Endothelial cell (in vitro differentiated cells): ENCODE measurements around the gene CHD1L. TPM values are rescaled to one million over a fixed set of nuclear protein-coding genes. Genes with fewer than 3 reads are reported as not detected.
A peak's percentile ranks its signal among the peaks of the same experiment; 100 is the strongest.
"Not testable (repeated sequence)": the region's sequence is repeated elsewhere in the genome, so short reads cannot be mapped to it uniquely, and the experiment has no call there.

Experiments used
- DNase-seq: peaks from one replicate; pipeline ENCODE4 v3.0.0; 2021; ENCODE audit warnings: low spot score
- H3K27ac Mint-ChIP-seq: one replicate; pipeline ENCODE4 v1.8.0; 2021; ENCODE audit warnings: mixed read lengths, inconsistent platforms; ENCODE audit not compliant: unreplicated experiment
- H3K27me3 Mint-ChIP-seq: one replicate; pipeline ENCODE4 v1.8.0; 2021; ENCODE audit warnings: mild to moderate bottlenecking, moderate library complexity, mixed read lengths, inconsistent platforms; ENCODE audit not compliant: unreplicated experiment
- H3K36me3 Mint-ChIP-seq: one replicate; pipeline ENCODE4 v1.8.0; 2021; ENCODE audit warnings: mild to moderate bottlenecking, low read depth, mixed read lengths, inconsistent platforms; ENCODE audit not compliant: unreplicated experiment
- H3K4me1 Mint-ChIP-seq: one replicate; pipeline ENCODE4 v1.8.0; 2021; ENCODE audit warnings: mild to moderate bottlenecking, mixed read lengths, inconsistent platforms; ENCODE audit not compliant: unreplicated experiment
- H3K4me3 Mint-ChIP-seq: one replicate; pipeline ENCODE4 v1.8.0; 2021; ENCODE audit warnings: mild to moderate bottlenecking, mixed read lengths, inconsistent platforms; ENCODE audit not compliant: unreplicated experiment
- H3K9me3 Mint-ChIP-seq: one replicate; pipeline ENCODE4 v1.8.0; 2021; ENCODE audit warnings: mixed read lengths, inconsistent platforms; ENCODE audit not compliant: unreplicated experiment
- total RNA-seq: library from RNA; stranded (reverse); fragmentation: NEBNext Ultra II Directional; extraction: Animal tissue kit (Norgen Biotek cat#: 25700); gene quantifications from one replicate; pipeline ENCODE4 v1.2.1, GENCODE V29; 2021; ENCODE audit not compliant: unreplicated experiment
- TF ChIP-seq, protein P1 (sequence below): fragments of 200-600 bp; sonication (generic); IDR thresholded peaks from one replicate; pipeline ENCODE4 v1.5.0; 2021; ENCODE audit warnings: antibody characterized with exemption; ENCODE audit not compliant: unreplicated experiment

Gene CHD1L
- total RNA-seq, 1 donor from 2014 or later = 88.2 TPM

DNA sequence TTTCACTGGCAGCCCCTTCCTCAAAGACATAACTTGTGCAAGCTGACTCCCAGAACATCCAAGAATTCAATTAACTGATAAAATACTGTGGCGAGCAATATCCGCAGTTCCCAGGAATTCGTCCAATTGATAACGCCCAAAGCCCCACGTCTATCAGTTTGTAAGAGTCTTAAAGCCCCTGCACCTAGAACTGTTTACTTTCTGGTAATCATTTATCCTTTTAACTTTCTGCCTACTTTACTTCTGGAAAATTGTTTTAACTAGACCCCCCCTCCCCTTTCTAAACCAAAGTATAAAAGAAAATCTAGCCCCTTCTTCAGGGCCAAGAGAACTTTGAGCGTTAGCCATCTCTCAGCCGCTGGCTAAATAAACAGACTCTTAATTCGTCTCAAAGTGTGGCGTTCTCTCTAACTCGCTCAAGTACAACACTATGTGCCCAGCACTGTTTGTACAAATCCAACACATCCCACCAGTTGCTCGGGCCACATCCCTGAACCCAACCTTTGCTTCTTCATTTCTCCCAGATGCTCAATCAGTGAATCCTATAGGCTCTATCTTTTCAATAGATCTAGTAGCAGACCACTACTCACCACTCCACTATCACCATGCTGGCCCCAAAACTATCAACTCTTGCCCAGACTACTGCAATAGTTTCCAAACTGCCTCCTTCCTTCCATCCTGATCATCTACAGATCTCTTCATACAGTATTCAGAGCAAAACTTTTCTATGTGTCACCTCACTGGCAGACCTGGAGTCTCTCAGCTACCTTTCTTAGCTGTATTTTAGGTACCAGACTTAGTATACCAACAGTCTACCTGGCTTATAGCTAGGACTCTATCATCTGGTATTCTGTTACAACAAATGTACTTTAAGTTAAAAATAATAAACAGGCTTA, 3.3 kb upstream of the CHD1L start:
- TF ChIP-seq, protein P1, sequence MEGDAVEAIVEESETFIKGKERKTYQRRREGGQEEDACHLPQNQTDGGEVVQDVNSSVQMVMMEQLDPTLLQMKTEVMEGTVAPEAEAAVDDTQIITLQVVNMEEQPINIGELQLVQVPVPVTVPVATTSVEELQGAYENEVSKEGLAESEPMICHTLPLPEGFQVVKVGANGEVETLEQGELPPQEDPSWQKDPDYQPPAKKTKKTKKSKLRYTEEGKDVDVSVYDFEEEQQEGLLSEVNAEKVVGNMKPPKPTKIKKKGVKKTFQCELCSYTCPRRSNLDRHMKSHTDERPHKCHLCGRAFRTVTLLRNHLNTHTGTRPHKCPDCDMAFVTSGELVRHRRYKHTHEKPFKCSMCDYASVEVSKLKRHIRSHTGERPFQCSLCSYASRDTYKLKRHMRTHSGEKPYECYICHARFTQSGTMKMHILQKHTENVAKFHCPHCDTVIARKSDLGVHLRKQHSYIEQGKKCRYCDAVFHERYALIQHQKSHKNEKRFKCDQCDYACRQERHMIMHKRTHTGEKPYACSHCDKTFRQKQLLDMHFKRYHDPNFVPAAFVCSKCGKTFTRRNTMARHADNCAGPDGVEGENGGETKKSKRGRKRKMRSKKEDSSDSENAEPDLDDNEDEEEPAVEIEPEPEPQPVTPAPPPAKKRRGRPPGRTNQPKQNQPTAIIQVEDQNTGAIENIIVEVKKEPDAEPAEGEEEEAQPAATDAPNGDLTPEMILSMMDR = no peak
- Mint-ChIP-seq H3K27me3 (peaks cover 5% of the 10 kb centered on the region), H3K9me3 (no peaks in the 10 kb centered on the region), H3K27ac (no peak overlapping the region), H3K36me3 (peaks cover 11% of the 10 kb centered on the region), H3K4me1 (peaks cover 12% of the 10 kb centered on the region), H3K4me3 (no peak overlapping the region)
- DNase-seq = no peak

DNA sequence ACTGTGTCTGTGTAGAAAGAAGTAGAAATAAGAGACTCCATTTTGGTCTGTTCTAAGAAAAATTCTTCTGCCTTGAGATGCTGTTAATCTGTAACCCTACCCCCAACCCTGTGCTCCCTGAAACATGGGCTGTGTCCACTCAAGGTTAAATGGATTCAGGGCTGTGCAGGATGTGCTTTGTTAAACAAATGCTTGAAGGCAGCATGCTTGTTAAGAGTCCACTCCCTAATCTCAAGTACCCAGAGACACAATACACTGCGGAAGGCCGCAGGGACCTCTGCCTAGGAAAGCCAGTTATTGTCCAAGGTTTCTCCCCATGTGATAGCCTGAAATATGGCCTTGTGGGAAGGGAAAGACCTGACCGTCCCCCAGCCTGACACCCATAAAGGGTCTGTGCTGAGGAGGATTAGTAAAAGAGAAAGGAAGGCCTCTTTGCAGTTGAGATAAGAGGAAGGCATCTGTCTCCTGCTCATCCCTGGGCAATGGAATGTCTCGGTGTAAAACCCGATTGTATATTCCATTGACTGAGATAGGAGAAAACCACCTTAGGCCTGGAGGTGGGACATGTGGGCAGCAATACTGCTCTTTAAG, 2.3 kb upstream of the CHD1L start:
- H3K9me3 Mint-ChIP-seq, H3K4me3 Mint-ChIP-seq, DNase-seq, H3K27ac Mint-ChIP-seq, H3K27me3 Mint-ChIP-seq: not testable (repeated sequence)
- Mint-ChIP-seq H3K36me3 (peaks cover 12% of the 10 kb centered on the region), H3K4me1 (peaks cover 16% of the 10 kb centered on the region)

DNA sequence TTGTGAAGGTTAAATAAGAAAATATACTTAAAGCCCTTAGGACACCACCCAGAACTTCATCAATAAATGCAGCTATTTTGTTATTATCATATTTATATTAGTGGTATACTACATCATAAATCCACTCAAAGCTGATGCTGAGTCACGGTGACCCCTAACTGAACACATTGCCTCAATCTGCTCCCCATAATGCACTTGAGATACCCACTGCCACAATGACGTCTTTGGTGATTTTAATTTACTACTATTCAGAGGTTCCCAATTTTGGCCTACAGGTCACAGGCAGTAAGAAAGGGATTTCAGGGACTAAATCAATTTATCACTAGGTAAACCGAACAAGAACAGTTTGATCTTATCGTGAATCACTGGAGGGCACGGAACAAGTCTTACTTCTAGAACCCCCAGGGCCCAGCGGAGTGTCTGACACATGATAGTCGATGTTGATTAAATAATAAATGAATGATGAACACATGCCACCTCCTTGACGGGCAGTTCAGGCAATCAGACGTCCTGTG, 493 bp upstream of the CHD1L start:
- Mint-ChIP-seq H3K27ac (no peak overlapping the region), H3K4me1 (peaks cover 24% of the 10 kb centered on the region), H3K27me3 (peaks cover 5% of the 10 kb centered on the region), H3K36me3 (peaks cover 8% of the 10 kb centered on the region), H3K9me3 (no peaks in the 10 kb centered on the region), H3K4me3 (peak overlapping the region; percentile 92)
- no peak for DNase-seq
- TF ChIP-seq, protein P1 = no peak

DNA sequence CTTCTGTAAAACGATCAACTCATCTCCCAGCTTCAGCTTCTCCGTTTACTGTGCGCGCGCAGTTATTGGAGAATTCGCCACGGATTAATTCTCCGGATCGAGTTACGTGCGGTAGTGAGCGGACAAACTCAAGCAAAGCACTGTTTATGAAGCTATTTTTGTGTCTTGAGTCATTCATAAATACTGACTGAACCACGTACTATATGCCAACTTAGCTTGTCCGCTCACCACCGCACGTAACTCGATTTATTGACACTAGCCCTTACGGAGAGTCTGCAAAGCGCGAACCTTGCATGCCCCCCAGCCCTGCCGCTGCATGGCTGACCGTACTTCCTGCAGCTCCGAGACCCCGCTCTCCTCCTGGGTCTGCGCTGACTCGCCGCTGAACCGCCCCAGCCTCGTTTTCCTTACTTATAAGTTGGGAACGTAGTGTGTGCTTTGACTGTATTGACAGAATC, 773 bp downstream of the CHD1L start:
- Mint-ChIP-seq H3K9me3 (no peaks in the 10 kb centered on the region), H3K4me1 (peaks cover 36% of the 10 kb centered on the region), H3K36me3 (peaks cover 3% of the 10 kb centered on the region), H3K27me3 (peaks cover 5% of the 10 kb centered on the region), H3K27ac (peak overlapping the region; percentile 81), H3K4me3 (peak overlapping the region; percentile 89)
- TF ChIP-seq, protein P1 = no peak
- DNase-seq = peak; percentile 46

DNA sequence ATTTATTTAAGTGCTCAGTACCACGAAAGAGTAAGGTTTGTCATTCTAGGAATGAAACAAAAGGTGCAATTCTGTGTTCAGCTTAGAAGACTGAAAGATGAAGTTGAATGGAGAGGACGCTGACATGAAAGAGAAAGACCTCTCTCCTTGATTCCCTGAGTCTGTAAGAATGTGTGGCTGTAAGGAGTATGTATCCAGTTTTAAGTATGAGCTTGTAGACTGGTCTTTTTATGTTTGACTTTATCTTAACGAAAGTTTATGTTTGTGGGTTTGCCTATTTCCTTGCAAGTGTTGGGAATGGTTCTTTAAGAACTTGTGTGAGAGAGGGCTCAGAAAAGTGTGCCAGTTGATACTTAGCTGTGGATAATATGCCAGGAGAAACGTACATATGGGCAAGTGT, 1.4 kb downstream of the CHD1L start:
- Mint-ChIP-seq H3K4me3 (peak overlapping the region; percentile 89), H3K4me1 (peaks cover 40% of the 10 kb centered on the region), H3K27ac (peak overlapping the region; percentile 0), H3K27me3 (peaks cover 5% of the 10 kb centered on the region), H3K9me3 (no peaks in the 10 kb centered on the region), H3K36me3 (peaks cover 3% of the 10 kb centered on the region)
- no peak for DNase-seq
- TF ChIP-seq, protein P1 = no peak
